ENCODE data around the gene PLA2G2A. TPM values are rescaled to one million over a fixed set of nuclear protein-coding genes. Genes with fewer than 3 reads are reported as not detected.
A peak's percentile ranks its signal among the peaks of the same experiment; 100 is the strongest.

PLA2G2A gene
- polyA plus RNA-seq, 1 of the 3 experiments (the other 2 are of a cell fraction): not detected

DNA sequence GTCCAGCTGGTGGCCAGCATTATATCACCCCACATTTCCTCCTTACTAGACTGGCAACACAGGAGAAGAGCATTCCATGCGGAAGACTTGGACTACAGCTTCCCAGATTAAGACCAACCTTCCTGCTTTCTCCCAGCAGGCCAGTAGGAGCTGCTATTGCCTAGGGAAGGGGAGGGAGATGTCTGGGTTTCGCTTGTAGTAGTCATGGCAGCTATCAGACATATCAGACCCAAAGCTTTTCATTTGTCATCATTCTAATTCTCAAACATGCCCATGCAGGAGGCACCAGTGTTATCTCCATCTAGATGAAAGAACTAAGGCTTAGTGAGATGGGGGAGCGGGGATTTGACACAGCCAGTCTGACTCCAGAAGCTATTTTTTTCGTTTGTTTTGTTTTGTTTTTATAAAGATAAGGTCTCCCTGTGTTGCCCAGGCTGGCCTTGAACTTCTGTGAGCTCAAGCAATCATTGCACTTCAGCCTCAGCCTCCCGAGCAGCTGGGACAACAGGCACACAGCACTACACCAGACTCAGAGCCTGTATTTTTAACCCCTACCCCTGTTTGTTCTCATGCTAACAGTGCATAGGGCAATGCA, 4.5 kb downstream of the PLA2G2A start (continued):
- TF ChIP-seq, protein P1, sequence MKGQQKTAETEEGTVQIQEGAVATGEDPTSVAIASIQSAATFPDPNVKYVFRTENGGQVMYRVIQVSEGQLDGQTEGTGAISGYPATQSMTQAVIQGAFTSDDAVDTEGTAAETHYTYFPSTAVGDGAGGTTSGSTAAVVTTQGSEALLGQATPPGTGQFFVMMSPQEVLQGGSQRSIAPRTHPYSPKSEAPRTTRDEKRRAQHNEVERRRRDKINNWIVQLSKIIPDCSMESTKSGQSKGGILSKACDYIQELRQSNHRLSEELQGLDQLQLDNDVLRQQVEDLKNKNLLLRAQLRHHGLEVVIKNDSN (IDR thresholded peaks at IDR 0.05; ENCODE audit: borderline replicate concordance, low read depth): no peak
- TF ChIP-seq POLR2AphosphoS5 (IDR thresholded peaks at IDR 0.05; ENCODE audit: low read depth, low read length): no peak
- TF ChIP-seq NFIC (IDR thresholded peaks at IDR 0.05; ENCODE audit: borderline replicate concordance): no peak
- TF ChIP-seq, protein P2, sequence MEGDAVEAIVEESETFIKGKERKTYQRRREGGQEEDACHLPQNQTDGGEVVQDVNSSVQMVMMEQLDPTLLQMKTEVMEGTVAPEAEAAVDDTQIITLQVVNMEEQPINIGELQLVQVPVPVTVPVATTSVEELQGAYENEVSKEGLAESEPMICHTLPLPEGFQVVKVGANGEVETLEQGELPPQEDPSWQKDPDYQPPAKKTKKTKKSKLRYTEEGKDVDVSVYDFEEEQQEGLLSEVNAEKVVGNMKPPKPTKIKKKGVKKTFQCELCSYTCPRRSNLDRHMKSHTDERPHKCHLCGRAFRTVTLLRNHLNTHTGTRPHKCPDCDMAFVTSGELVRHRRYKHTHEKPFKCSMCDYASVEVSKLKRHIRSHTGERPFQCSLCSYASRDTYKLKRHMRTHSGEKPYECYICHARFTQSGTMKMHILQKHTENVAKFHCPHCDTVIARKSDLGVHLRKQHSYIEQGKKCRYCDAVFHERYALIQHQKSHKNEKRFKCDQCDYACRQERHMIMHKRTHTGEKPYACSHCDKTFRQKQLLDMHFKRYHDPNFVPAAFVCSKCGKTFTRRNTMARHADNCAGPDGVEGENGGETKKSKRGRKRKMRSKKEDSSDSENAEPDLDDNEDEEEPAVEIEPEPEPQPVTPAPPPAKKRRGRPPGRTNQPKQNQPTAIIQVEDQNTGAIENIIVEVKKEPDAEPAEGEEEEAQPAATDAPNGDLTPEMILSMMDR (IDR thresholded peaks at IDR 0.05): peak; percentile 70
- TF ChIP-seq FOXJ3 (CRISPR knock-in tag; IDR thresholded peaks at IDR 0.05): no peak
- TF ChIP-seq MEF2A (IDR thresholded peaks at IDR 0.05; ENCODE audit: borderline replicate concordance, low read depth): no peak
- TF ChIP-seq, protein P3, sequence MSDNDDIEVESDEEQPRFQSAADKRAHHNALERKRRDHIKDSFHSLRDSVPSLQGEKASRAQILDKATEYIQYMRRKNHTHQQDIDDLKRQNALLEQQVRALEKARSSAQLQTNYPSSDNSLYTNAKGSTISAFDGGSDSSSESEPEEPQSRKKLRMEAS (IDR thresholded peaks at IDR 0.05; ENCODE audit: low read depth): no peak
- peak; percentile 63 for TF ChIP-seq SMC3 (IDR thresholded peaks at IDR 0.05; ENCODE audit: low read depth, low read length)
- peak; percentile 97 for TF ChIP-seq RAD21 (IDR thresholded peaks at IDR 0.05; ENCODE audit: low read length)
- TF ChIP-seq, protein P4, sequence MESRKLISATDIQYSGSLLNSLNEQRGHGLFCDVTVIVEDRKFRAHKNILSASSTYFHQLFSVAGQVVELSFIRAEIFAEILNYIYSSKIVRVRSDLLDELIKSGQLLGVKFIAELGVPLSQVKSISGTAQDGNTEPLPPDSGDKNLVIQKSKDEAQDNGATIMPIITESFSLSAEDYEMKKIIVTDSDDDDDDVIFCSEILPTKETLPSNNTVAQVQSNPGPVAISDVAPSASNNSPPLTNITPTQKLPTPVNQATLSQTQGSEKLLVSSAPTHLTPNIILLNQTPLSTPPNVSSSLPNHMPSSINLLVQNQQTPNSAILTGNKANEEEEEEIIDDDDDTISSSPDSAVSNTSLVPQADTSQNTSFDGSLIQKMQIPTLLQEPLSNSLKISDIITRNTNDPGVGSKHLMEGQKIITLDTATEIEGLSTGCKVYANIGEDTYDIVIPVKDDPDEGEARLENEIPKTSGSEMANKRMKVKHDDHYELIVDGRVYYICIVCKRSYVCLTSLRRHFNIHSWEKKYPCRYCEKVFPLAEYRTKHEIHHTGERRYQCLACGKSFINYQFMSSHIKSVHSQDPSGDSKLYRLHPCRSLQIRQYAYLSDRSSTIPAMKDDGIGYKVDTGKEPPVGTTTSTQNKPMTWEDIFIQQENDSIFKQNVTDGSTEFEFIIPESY (IDR thresholded peaks at IDR 0.05; ENCODE audit: borderline replicate concordance, low read depth): no peak
- peak; percentile 90 for TF ChIP-seq GATA2 (CRISPR knock-in tag; IDR thresholded peaks at IDR 0.05)
- TF ChIP-seq MXI1 (IDR thresholded peaks at IDR 0.05; ENCODE audit: low read depth, low read length): peak; percentile 74; the same call in 1 of the 2 replicates
- no peak for TF ChIP-seq FOXM1 (IDR thresholded peaks at IDR 0.05; ENCODE audit: low read depth)
- TF ChIP-seq TAF1 (IDR thresholded peaks at IDR 0.05; ENCODE audit: borderline replicate concordance, low read depth, low read length): no peak
- TF ChIP-seq SIN3A (IDR thresholded peaks at IDR 0.05; ENCODE audit: borderline replicate concordance, low read depth, low read length): no peak
- TF ChIP-seq RFX5 (IDR thresholded peaks at IDR 0.05; ENCODE audit: low read length): no peak
- no peak for TF ChIP-seq ELF1 (IDR thresholded peaks at IDR 0.05)
- no peak for TF ChIP-seq FOSL2 (IDR thresholded peaks at IDR 0.05; ENCODE audit: borderline replicate concordance, low read depth)
- TF ChIP-seq TCF12 (IDR thresholded peaks at IDR 0.05): no peak
- TF ChIP-seq NRF1 (IDR thresholded peaks at IDR 0.05; ENCODE audit: low read depth, low read length): no peak
- TF ChIP-seq, protein P5, sequence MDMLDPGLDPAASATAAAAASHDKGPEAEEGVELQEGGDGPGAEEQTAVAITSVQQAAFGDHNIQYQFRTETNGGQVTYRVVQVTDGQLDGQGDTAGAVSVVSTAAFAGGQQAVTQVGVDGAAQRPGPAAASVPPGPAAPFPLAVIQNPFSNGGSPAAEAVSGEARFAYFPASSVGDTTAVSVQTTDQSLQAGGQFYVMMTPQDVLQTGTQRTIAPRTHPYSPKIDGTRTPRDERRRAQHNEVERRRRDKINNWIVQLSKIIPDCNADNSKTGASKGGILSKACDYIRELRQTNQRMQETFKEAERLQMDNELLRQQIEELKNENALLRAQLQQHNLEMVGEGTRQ (IDR thresholded peaks at IDR 0.05; ENCODE audit: borderline replicate concordance, low read depth, low read length): no peak
- TF ChIP-seq, protein P6, sequence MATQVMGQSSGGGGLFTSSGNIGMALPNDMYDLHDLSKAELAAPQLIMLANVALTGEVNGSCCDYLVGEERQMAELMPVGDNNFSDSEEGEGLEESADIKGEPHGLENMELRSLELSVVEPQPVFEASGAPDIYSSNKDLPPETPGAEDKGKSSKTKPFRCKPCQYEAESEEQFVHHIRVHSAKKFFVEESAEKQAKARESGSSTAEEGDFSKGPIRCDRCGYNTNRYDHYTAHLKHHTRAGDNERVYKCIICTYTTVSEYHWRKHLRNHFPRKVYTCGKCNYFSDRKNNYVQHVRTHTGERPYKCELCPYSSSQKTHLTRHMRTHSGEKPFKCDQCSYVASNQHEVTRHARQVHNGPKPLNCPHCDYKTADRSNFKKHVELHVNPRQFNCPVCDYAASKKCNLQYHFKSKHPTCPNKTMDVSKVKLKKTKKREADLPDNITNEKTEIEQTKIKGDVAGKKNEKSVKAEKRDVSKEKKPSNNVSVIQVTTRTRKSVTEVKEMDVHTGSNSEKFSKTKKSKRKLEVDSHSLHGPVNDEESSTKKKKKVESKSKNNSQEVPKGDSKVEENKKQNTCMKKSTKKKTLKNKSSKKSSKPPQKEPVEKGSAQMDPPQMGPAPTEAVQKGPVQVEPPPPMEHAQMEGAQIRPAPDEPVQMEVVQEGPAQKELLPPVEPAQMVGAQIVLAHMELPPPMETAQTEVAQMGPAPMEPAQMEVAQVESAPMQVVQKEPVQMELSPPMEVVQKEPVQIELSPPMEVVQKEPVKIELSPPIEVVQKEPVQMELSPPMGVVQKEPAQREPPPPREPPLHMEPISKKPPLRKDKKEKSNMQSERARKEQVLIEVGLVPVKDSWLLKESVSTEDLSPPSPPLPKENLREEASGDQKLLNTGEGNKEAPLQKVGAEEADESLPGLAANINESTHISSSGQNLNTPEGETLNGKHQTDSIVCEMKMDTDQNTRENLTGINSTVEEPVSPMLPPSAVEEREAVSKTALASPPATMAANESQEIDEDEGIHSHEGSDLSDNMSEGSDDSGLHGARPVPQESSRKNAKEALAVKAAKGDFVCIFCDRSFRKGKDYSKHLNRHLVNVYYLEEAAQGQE (IDR thresholded peaks at IDR 0.05; ENCODE audit: low read depth, low read length): no peak
